Keratinocyte (primary cell): Measurements from ENCODE around the gene CRYBA2.

Source experiments
- EZH2 ChIP-seq: IDR thresholded peaks from one replicate; pipeline ENCODE4 v1.6.1; 2012; ENCODE audit warnings: inconsistent platforms, mild to moderate bottlenecking, low read length, moderate library complexity
- TF ChIP-seq, protein P1 (sequence below), 3 experiments: IDR thresholded peaks in 1 of 3; conservative IDR thresholded peaks in 1 of 3; optimal IDR thresholded peaks in 1 of 3; 2 replicates in 2 of 3; 3 replicates in 1 of 3; pipeline versions ENCODE3 to v1.5.1; 2011; ENCODE audit warnings: low read length in 3 of 3, mild to moderate bottlenecking in 3 of 3, moderate library complexity in 2 of 3, control low read depth in 1 of 3, inconsistent platforms in 1 of 3; ENCODE audit not compliant: insufficient read depth in 2 of 3; ENCODE audit errors: extremely low read depth in 1 of 3

DNA sequence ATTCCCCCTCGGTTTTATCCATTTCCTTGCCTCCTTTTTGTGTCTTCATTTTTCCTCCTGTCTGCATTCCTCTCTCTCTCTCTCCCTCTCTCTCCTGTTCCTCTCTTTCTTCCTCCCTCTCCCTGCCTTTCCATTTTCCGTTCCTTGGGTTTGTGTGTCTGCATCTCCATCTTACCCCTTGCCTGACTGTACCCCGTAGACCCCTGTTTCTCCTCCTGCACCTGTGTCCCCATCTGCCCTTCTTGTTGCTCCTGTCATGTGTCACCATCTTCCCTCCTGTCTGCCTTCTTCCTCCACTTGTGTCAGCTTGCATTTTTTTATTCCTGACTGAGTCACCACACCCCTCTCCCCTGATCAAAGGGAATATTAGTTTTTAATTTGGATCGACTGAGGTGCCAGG, 32.0 kb downstream of the CRYBA2 start:
- TF ChIP-seq, protein P1, sequence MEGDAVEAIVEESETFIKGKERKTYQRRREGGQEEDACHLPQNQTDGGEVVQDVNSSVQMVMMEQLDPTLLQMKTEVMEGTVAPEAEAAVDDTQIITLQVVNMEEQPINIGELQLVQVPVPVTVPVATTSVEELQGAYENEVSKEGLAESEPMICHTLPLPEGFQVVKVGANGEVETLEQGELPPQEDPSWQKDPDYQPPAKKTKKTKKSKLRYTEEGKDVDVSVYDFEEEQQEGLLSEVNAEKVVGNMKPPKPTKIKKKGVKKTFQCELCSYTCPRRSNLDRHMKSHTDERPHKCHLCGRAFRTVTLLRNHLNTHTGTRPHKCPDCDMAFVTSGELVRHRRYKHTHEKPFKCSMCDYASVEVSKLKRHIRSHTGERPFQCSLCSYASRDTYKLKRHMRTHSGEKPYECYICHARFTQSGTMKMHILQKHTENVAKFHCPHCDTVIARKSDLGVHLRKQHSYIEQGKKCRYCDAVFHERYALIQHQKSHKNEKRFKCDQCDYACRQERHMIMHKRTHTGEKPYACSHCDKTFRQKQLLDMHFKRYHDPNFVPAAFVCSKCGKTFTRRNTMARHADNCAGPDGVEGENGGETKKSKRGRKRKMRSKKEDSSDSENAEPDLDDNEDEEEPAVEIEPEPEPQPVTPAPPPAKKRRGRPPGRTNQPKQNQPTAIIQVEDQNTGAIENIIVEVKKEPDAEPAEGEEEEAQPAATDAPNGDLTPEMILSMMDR (optimal IDR thresholded peaks at IDR 0.05 in 1 of 3, IDR thresholded peaks at IDR 0.05 in 1 of 3, conservative IDR thresholded peaks at IDR 0.05 in 1 of 3; ENCODE audit: extremely low read depth in 1 of 3, insufficient read depth in 2 of 3, low read length in 3 of 3), result no peak
- no peak for TF ChIP-seq EZH2
